GM19099 (cell line): ENCODE data around the gene PHF2.

Experiments
- POLR2A ChIP-seq: IDR thresholded peaks from 3 replicates; pipeline ENCODE4 v1.6.1; 2011; ENCODE audit warnings: low read depth; ENCODE audit not compliant: insufficient read length; ENCODE audit errors: extremely low read depth

The PHF2 gene

DNA sequence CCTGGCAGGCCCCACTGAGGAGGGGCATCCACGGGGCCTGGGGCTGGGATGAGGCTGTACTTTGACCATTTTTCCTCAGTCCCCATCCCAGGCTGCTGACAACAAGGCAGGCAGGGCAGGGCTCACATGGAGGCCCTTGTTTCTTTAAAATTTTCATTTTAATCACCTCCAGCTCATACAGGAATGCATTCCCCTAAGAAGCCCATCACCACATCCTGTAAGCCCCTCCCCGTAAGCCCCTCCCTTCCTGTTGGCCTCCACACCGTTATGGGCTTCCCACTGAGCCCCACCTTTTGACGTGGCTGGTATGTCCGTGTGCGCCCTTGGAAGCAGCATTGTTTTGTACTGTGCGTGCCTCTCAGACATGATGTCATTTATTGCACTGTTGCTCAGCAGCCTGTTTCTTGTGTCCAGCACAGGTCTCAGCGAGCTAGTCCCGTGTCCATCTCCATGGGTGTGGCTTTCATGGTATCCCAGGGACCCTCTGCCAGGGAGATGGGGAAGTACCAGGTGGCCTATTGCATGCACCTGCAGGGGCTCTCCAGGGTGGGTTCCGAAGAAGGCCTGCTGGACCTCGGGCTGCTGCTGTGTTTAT is 22.4 kb downstream of the PHF2 start:
- no peak for TF ChIP-seq POLR2A

- TF ChIP-seq POLR2A = no peak
Observed at GRCh38 chr9:93599571-93600403, 23.4 kb downstream of the PHF2 start.

DNA sequence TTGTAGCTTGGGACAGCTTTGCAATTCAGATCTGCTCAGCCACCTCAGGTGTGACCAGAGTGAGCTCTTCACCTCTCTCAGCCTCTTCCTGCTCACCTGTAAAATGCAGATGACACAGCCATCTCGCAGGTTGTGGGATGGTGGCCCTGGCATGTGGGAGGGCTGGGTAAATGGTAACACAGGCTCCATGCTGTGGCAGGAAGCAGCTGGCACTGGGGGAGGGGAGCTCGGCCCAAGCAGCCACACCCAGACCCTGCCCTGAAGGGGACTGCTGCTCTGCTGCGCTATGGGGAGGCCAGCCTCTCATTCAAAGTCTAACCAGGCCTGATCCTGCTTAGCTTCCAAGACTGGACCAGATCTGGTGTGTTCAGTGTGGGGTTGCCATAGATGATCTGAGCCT is 24.1 kb downstream of the PHF2 start:
- TF ChIP-seq POLR2A = no peak

DNA sequence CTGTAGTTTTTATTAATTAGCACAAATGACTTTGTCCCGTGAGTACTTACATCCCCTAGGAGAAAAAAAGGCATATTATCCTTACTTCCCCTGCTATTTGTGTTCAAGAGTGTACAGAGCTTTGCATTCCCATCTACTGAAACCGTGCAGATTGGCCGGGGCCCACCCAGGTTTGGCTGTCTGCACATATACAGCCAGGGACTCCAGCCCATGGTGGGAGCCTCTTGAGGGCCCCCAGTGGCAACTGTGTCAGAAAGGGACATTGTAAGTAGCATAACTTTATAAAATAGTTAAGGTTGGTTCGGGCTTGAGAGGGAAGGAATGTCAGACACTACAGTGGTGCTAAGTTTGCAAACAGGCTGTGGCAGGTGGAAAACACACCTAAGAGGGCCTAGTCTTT is 24.7 kb downstream of the PHF2 start:
- no peak for TF ChIP-seq POLR2A

- no peak for TF ChIP-seq POLR2A
Observed at GRCh38 chr9:93601666-93602065, 25.3 kb downstream of the PHF2 start.

- no peak for TF ChIP-seq POLR2A
Observed at GRCh38 chr9:93603011-93603410, 26.6 kb downstream of the PHF2 start.

GRCh38 chr9:93603906-93604326 is 27.5 kb downstream of the PHF2 start:
- no peak for TF ChIP-seq POLR2A

GRCh38 chr9:93606187-93606586 is 29.8 kb downstream of the PHF2 start:
- no peak for TF ChIP-seq POLR2A

- no peak for TF ChIP-seq POLR2A
Observed at GRCh38 chr9:93610206-93610605, 33.8 kb downstream of the PHF2 start.

- no peak for TF ChIP-seq POLR2A
Observed at GRCh38 chr9:93612052-93612795, 35.8 kb downstream of the PHF2 start.

- TF ChIP-seq POLR2A = no peak
Observed at GRCh38 chr9:93612796-93613154, 36.4 kb downstream of the PHF2 start.

DNA sequence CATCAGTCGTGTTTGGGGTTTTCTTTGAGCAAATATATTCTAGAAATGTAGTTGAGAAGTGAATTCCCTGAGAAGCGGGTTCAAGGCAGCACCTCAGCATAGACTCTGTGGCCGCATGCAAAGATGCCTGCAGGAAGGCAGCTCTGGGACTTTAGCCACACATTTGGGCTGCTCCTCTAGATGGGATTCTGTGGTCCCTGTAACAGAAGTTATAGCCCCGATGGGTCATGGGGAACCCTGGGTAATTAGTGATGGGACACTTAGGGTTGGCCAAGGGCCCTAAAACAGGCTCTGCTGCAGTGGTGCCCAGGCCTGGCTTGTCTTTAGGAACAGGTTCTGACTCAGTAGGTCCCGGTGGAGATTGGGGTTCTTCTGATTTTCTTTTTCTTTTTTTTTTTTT is 36.8 kb downstream of the PHF2 start:
- no peak for TF ChIP-seq POLR2A

- TF ChIP-seq POLR2A = no peak
Observed at GRCh38 chr9:93613791-93614190, 37.4 kb downstream of the PHF2 start.

GRCh38 chr9:93614830-93615468 is 38.6 kb downstream of the PHF2 start:
- no peak for TF ChIP-seq POLR2A

GRCh38 chr9:93616044-93616443 is 39.7 kb downstream of the PHF2 start:
- no peak for TF ChIP-seq POLR2A

DNA sequence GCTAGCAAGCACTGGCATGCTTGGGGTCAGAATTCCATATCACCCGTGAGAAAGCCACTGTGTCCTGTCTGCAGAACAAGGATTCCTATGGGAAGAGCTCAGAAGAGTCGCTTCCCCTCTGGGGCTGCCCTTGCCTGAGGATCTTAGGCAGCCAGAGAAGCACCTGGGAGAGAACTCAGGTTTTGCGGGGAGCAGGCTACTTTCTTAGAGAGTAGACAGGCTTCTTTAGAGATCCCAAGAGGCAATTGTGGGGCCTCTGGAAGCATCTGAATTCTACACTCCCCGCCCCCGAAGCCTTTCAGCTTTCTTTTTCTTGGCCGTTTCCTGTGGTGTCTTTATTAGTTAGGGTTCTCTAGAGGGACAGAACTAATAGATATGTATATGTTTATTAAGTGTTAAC is 40.9 kb downstream of the PHF2 start:
- no peak for TF ChIP-seq POLR2A

DNA sequence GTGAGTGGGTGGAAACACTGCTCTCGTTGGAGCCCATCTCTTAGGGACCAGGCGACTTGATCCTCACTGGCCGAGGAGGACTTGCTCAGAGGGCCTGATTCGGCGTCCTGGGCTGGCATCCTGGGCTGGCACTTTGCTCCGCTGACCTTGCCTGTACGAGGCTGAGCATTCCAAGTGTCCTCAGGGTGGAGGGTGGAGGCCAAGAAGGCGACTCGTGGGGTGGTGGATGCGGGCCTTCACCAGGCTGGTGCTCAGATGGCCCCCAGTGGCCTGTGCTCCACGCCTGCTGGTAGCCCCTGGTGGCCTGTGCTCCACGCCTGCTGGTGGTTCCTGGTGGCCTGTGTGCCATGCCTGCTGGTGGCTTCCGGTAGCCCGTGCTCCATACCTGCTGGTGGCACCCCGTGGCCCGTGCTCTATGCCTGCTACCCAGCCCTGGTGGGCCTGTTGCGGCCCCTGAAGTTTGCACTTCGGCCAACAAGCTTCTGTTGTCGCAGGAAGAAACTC is 42.9 kb downstream of the PHF2 start:
- TF ChIP-seq POLR2A = no peak
